Astrocyte (in vitro differentiated cells and primary cell): ENCODE results near the gene GID8.

Experiments
- CTCF ChIP-seq: IDR thresholded peaks from 2 replicates; pipeline ENCODE4 v1.5.1; 2011; ENCODE audit warnings: low read depth, mild to moderate bottlenecking, inconsistent platforms, low read length, moderate library complexity; ENCODE audit not compliant: insufficient read depth
- EZH2 ChIP-seq: IDR thresholded peaks from 2 replicates; pipeline ENCODE4 v1.6.1; 2012; ENCODE audit warnings: mild to moderate bottlenecking, low read length, inconsistent platforms; ENCODE audit not compliant: insufficient read depth

DNA sequence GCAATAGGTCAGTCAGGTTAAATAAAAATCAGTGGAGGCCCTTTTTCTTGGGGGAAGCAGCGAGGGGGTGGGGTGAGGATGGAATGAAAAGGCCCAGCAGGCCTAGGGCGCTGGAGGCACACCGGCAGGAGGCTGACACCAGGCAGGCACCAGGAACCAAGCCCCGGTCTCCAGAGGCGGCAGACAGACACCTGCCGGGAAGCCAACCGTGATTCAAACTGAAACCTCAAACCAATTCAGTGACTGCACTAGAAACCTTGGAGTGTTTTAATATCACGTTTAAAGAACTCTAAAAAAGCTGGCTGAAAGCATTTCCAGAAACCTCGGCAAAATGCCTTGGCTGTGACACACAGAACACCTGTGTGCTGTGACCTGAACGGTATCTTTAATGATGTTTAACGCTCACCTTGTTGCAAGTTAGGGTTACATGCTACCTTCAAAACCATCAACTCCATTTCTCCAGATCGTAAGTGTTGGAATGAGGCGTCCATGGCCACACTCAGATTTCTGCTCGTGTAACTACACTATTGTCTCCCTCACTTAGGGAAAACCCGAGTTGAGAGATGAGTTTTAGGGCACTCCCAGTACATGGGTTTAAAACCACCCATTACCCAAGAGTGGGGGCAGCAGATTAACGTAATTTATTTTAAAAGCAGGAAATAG, 38.8 kb upstream of the GID8 start:
- TF ChIP-seq CTCF (no peak), EZH2 (no peak)
